Left lung (tissue), 10 donors: ENCODE measurements around the gene ADAMTS4. TPM values are rescaled to one million over a fixed set of nuclear protein-coding genes. Genes with fewer than 3 reads are reported as not detected.
A peak's percentile ranks its signal among the peaks of the same experiment; 100 is the strongest.

Experiments
- ATAC-seq: fragments of 200-7000 bp; cut with Tn5 transposase; one replicate; pipeline ENCODE4 v1.9.1; 2020; ENCODE audit warnings: moderate library complexity
- DNase-seq, 4 donors: peaks; one replicate each; pipeline ENCODE4 v3.0.0-alpha.2; 2013 to 2020
- H3K27ac ChIP-seq, 2 donors: fragments of 200-600 bp; sonication (generic) in 1 of 2; one replicate each; pipeline versions ENCODE4 v1.5.0 to v1.8.0; 2020 to 2021
- H3K27me3 ChIP-seq, 2 donors: fragments of 200-600 bp; sonication (generic) in 1 of 2; one replicate each; pipeline versions ENCODE4 v1.5.0 to v1.8.0; 2020 to 2021
- H3K36me3 ChIP-seq, 2 donors: fragments of 200-600 bp; sonication (generic) in 1 of 2; one replicate each; pipeline versions ENCODE4 v1.5.0 to v1.8.0; 2020 to 2021
- H3K4me1 ChIP-seq, 2 donors: fragments of 200-600 bp; one replicate each; pipeline ENCODE4 v1.8.0; 2021
- H3K4me3 ChIP-seq, 2 donors: fragments of 200-600 bp; sonication (generic) in 1 of 2; one replicate each; pipeline versions ENCODE4 v1.5.0 to v1.8.0; 2020 to 2021; ENCODE audit warnings: mild to moderate bottlenecking in 1 of 2
- H3K9me3 ChIP-seq, 2 donors: fragments of 200-600 bp; sonication (generic) in 1 of 2; one replicate each; pipeline versions ENCODE4 v1.5.0 to v1.8.0; 2020 to 2021
- intact Hi-C, 2 donors: fragments of 100-400 bp; cut with DNase I; formaldehyde crosslinking; loops; one replicate each; pipeline versions ENCODE4 v1.11.2 to v1.14.2; 2022
- polyA plus RNA-seq, 6 donors: library from polyadenylated mRNA; unstranded; fragments of 120-200 nt; gene quantifications; one replicate each; pipeline ENCODE4 v1.2.1, GENCODE V29; 2013; ENCODE audit not compliant: insufficient read length in 6 of 6
- total RNA-seq, 2 donors: library from RNA; stranded (reverse); fragmentation: NEBNext Ultra II Directional; extraction: Animal tissue kit (Norgen Biotek cat#: 25700); gene quantifications; one replicate each; pipeline ENCODE4 v1.2.1, GENCODE V29; 2021
- TF ChIP-seq, protein P1 (sequence below), 2 donors: fragments of 200-600 bp; sonication (generic) in 1 of 2; IDR thresholded peaks; one replicate each; pipeline versions ENCODE4 v1.5.0 to v1.8.0; 2021; ENCODE audit warnings: antibody characterized with exemption in 2 of 2
- donor health status: DM: no; HTN: yes; CAD: no.
- donor health status: DM: no; HTN: no; CAD: no.

Gene ADAMTS4
- total and polyA plus RNA-seq, 8 donors: 1.4 to 15.4 (median 3.1) TPM

DNA sequence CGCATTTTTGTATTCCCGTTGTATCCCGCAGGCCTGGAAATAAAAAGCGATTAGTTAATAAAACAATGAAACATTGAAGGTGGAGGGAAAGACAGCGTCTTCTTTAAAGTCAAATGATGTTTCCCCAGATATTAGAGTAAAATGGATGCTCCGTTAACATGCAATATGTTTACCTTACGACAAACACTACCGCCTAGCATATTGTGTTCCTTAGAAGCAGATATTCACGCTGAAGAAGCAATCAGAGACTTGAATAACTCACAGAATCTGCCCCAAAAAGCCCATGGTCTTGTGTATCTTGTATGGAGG, 21.0 kb downstream of the ADAMTS4 start:
- Histone ChIP-seq H3K4me1 (peaks cover 12 to 44% of the 10 kb centered on the region in 2 donors), H3K27me3 (no peaks in the 10 kb centered on the region), H3K27ac (peak overlapping the region; percentile 69 to 77), H3K36me3 (peaks cover 0 to 29% of the 10 kb centered on the region in 2 donors), H3K4me3 (peak overlapping the region; percentile 69 to 81), H3K9me3 (no peaks in the 10 kb centered on the region)
- DNase-seq: no peak
- ATAC-seq: no peak
- intact Hi-C loops: no loop called here
- TF ChIP-seq, protein P1, sequence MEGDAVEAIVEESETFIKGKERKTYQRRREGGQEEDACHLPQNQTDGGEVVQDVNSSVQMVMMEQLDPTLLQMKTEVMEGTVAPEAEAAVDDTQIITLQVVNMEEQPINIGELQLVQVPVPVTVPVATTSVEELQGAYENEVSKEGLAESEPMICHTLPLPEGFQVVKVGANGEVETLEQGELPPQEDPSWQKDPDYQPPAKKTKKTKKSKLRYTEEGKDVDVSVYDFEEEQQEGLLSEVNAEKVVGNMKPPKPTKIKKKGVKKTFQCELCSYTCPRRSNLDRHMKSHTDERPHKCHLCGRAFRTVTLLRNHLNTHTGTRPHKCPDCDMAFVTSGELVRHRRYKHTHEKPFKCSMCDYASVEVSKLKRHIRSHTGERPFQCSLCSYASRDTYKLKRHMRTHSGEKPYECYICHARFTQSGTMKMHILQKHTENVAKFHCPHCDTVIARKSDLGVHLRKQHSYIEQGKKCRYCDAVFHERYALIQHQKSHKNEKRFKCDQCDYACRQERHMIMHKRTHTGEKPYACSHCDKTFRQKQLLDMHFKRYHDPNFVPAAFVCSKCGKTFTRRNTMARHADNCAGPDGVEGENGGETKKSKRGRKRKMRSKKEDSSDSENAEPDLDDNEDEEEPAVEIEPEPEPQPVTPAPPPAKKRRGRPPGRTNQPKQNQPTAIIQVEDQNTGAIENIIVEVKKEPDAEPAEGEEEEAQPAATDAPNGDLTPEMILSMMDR (IDR thresholded peaks at IDR 0.05): no peak

DNA sequence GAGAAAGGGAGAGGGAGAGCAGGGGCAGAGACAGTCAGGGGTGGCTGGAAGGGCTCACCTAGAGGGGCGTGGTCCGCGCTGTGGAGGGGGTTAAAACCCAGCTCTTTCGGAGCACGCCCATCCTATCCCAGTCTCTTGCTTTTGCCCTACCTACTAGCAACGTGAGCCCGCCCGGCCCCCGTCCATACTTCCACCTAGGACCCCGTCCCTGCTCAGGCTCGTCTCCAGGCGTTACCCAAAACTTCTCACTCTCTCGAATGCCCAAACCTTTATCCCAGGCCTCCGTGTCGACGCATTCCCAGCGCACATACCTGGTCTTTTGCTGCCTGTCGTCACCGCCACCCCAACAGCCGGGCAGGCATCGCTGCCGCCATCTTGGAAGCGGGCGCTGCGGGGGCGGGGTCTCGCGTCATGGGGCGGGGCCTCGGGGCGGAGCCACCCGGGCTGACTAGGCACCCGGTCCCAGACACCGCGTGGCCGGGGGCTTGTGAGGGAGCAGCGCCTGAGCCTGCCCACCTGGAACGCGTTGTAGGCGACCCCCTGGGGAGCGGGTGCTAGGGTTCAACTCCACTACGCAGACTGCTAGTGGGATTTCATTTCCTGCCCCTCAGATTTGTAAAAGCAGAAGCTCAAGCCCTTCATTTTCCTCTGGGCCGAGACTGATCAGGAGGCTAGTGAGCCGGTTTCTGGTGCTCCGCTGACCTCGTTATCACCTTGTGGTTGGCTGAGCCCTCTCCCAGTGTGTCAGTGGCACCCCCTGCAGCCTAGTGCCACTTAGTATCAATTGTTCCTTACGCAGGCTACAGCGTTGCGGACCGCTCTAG, 21.5 kb downstream of the ADAMTS4 start, which contains the start of gene B4GALT3:
Gene B4GALT3, minus strand, starts transcription at position 396 of the 824 bp plus-strand sequence. CDS start 1,447 bp downstream, outside the sequence.
- Histone ChIP-seq H3K36me3 (peaks cover 0 to 34% of the 10 kb centered on the region in 2 donors), H3K27me3 (no peaks in the 10 kb centered on the region), H3K27ac (peak within 1 kb of the TSS; percentile 69 to 77), H3K9me3 (no peaks in the 10 kb centered on the region), H3K4me3 (peak within 1 kb of the TSS; percentile 69 to 81), H3K4me1 (peaks cover 13 to 40% of the 10 kb centered on the region in 2 donors)
- intact Hi-C loops: no loop called here
- DNase-seq: peak; percentile 83 to 99 (median 90)
- peak; percentile 98 for ATAC-seq
- TF ChIP-seq, protein P1 (IDR thresholded peaks at IDR 0.05): no peak

DNA sequence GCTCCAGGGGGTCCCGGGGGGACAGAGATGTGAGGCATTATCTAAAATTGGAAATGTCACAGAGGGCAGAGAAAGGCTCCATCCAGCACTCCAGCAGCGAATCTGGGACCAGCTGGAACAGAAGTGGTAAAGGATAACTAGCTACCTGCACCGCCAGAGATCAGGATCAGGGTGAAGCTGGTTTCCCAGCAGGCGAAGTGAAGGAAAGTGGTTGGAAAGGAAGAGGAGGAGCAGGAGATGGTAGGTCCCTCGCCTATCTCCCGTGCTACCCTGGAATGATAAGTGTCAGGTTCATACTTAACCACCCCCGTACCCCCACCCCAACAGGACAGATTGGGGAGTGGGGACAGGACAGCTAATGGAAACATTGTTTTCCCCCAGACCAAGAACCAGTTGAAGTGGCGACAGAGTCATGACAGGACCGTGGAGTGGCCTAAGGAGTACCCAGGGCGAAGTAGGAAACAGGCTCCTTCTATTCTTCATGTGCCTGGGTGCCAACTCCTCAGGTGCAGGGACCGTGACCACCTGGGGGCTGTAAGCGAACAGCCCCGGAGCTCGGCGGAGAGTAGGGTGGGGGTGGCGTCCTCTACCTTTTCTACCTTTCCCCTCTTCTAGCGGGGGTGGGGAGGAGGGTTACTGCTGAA, 22.3 kb downstream of the ADAMTS4 start:
- Histone ChIP-seq H3K36me3 (peaks cover 0 to 42% of the 10 kb centered on the region in 2 donors), H3K9me3 (no peaks in the 10 kb centered on the region), H3K4me1 (peaks cover 13 to 32% of the 10 kb centered on the region in 2 donors), H3K4me3 (peak overlapping the region; percentile 69 to 81), H3K27ac (peak overlapping the region; percentile 69 to 77), H3K27me3 (no peaks in the 10 kb centered on the region)
- TF ChIP-seq, protein P1 (IDR thresholded peaks at IDR 0.05): no peak
- DNase-seq (no peak), ATAC-seq (peak; percentile 43)
- intact Hi-C loops: no loop called here

GRCh38 chr1:161175771-161176453, 22.9 kb downstream of the ADAMTS4 start:
- intact Hi-C loops: no loop called here
- Histone ChIP-seq H3K4me3 (peak overlapping the region in 1 of 2 donors; percentile 81), H3K27ac (no peak overlapping the region), H3K9me3 (no peaks in the 10 kb centered on the region), H3K4me1 (peaks cover 13 to 30% of the 10 kb centered on the region in 2 donors), H3K27me3 (no peaks in the 10 kb centered on the region), H3K36me3 (peaks cover 0 to 48% of the 10 kb centered on the region in 2 donors)
- TF ChIP-seq, protein P1 (IDR thresholded peaks at IDR 0.05): no peak
- DNase-seq: no peak
- ATAC-seq: no peak
